GM12892 (cell line): ENCODE results near the gene OR10V1.

Source experiments
- POLR2A ChIP-seq: IDR thresholded peaks from 2 replicates; pipeline ENCODE4 v1.6.1; 2011; ENCODE audit warnings: low read depth, low read length, control low read depth
- POLR2AphosphoS5 ChIP-seq: IDR thresholded peaks from 2 replicates; pipeline ENCODE4 v1.6.1; 2011; ENCODE audit warnings: low read depth, low read length, control low read depth
- TAF1 ChIP-seq: IDR thresholded peaks from 2 replicates; pipeline ENCODE4 v1.6.1; 2011; ENCODE audit warnings: low read depth, mild to moderate bottlenecking, control low read depth, low read length, borderline replicate concordance

DNA sequence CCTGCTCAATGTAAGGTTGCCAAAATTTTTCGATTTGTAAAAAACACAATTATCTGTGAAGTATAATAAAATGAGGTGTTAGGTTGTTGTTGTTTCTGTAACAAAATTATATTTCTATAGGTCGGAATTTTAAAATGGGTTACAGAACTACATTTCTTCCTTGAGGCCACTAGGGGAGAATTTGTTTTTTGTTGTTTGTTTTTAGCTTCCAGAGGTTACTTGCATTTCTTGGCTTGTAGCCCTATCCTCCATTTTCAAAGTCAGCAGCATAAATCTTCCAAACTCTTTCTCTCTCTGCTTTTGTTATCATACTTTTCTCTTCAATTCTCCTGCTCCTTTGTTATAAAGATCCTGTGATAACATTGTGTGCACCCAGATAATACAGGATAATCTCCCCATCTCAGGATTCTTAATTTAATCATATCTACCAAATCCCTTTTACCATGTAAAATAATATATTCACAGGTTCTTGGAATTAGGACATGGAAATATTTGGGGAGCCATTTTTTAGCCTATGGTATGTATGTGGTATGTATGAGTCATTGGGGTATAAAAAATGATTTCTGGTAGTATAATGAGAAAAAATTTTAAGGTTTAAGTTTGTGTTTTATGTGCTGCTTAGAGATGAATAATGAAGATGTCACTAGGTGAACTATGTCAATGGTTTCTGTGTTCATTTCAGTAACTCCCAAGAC, 35.4 kb downstream of the OR10V1 start:
- TF ChIP-seq POLR2A (no peak), TAF1 (no peak), POLR2AphosphoS5 (no peak)
